OCI-M2 (cell line): ENCODE data around the gene SARM1.
"Not testable (repeated sequence)": the region's sequence is repeated elsewhere in the genome, so short reads cannot be mapped to it uniquely, and the experiment has no call there.

ENCODE experiments used
- DNase-seq: peaks from one replicate; lab custom pipeline; 2025; ENCODE audit not compliant: unreplicated experiment; lab: John Stamatoyannopoulos, UW

SARM1 gene

GRCh38 chr17:28415886-28416285 lies 44.4 kb downstream of the SARM1 start:
- no peak for DNase-seq

- no peak for DNase-seq
Observed at GRCh38 chr17:28416703-28417311, 45.3 kb downstream of the SARM1 start.

GRCh38 chr17:28421787-28422305 lies 50.4 kb downstream of the SARM1 start:
- no peak for DNase-seq

- DNase-seq, result no peak
Observed at GRCh38 chr17:28425206-28425605, 53.7 kb downstream of the SARM1 start.

- DNase-seq, result no peak
Observed at GRCh38 chr17:28426081-28426519, 54.6 kb downstream of the SARM1 start.

GRCh38 chr17:28427371-28427770 lies 55.9 kb downstream of the SARM1 start:
- no peak for DNase-seq

- DNase-seq, result not testable (repeated sequence)
Observed at GRCh38 chr17:28427982-28428381, 56.5 kb downstream of the SARM1 start.

GRCh38 chr17:28433721-28434120 lies 62.2 kb downstream of the SARM1 start:
- DNase-seq, result no peak

- DNase-seq, result not testable (repeated sequence)
Observed at GRCh38 chr17:28434326-28434725, 62.8 kb downstream of the SARM1 start.

GRCh38 chr17:28443901-28444638 lies 72.6 kb downstream of the SARM1 start:
- DNase-seq, result no peak

GRCh38 chr17:28446716-28447395 lies 75.4 kb downstream of the SARM1 start:
- DNase-seq, result no peak

GRCh38 chr17:28447396-28447760 lies 75.9 kb downstream of the SARM1 start:
- no peak for DNase-seq

GRCh38 chr17:28449859-28450258 lies 78.4 kb downstream of the SARM1 start:
- DNase-seq, result no peak
